CD4-positive, alpha-beta T cell (primary cell): ENCODE results near the gene RBP7. TPM values are rescaled to one million over a fixed set of nuclear protein-coding genes. Genes with fewer than 3 reads are reported as not detected.

Source experiments
- ATAC-seq: fragments of 200-7000 bp; cut with Tn5 transposase; one replicate; pipeline ENCODE4 v1.10.0; 2022; ENCODE audit warnings: mild to moderate bottlenecking; ENCODE audit not compliant: poor library complexity
- CTCF ChIA-PET: fragments of 350-600 bp; sonication (Branson Sonifier 250); formaldehyde crosslinking; loops from one replicate; lab custom pipeline; 2021; ENCODE audit warnings: antibody characterized with exemption, inconsistent platforms; lab: Charles Lee
- POLR2A ChIA-PET: fragments of 350-600 bp; sonication (Branson Sonifier 250); formaldehyde crosslinking; loops from one replicate; lab custom pipeline; 2021; ENCODE audit warnings: antibody characterized with exemption, inconsistent platforms; lab: Charles Lee
- DNase-seq, 14 experiments: peaks; one replicate each; pipeline ENCODE4 v3.0.0-alpha.2; 2013 to 2020; ENCODE audit warnings: mixed read lengths in 2 of 14
- H3K27ac ChIP-seq, 2 donors: one replicate each; pipeline versions ENCODE4 v1.5.1 to v1.7.0; 2013; ENCODE audit warnings: low read length in 2 of 2, low read depth in 1 of 2, mild to moderate bottlenecking in 1 of 2
- H3K27me3 ChIP-seq, 2 experiments: 1 replicate in 1 of 2; 2 replicates in 1 of 2; pipeline versions ENCODE4 v1.6.1 to v1.7.0; 2013; ENCODE audit warnings: low read length in 2 of 2, control low read depth in 1 of 2, mild to moderate bottlenecking in 1 of 2, moderate library complexity in 1 of 2; ENCODE audit not compliant: insufficient read depth in 2 of 2, control insufficient read depth in 1 of 2
- H3K36me3 ChIP-seq: one replicate; pipeline ENCODE4 v1.6.1; 2013; ENCODE audit warnings: low read length, control low read depth; ENCODE audit not compliant: insufficient read depth
- H3K4me1 ChIP-seq: one replicate; pipeline ENCODE4 v1.6.1; 2013; ENCODE audit warnings: low read length, control low read depth; ENCODE audit not compliant: insufficient read depth
- H3K4me3 ChIP-seq: one replicate; pipeline ENCODE4 v1.5.1; 2013; ENCODE audit warnings: mild to moderate bottlenecking, low read length, moderate library complexity
- H3K9me3 ChIP-seq, 2 experiments: 1 replicate in 1 of 2; 2 replicates in 1 of 2; pipeline versions ENCODE4 v1.6.1 to v1.7.0; 2013; ENCODE audit warnings: low read length in 2 of 2, mild to moderate bottlenecking in 2 of 2, control low read depth in 1 of 2, moderate library complexity in 1 of 2; ENCODE audit not compliant: control insufficient read depth in 1 of 2, insufficient read depth in 1 of 2
- H3K27ac Mint-ChIP-seq: one replicate; pipeline ENCODE4 v1.8.0; 2020; ENCODE audit warnings: mixed read lengths
- H3K27me3 Mint-ChIP-seq: one replicate; pipeline ENCODE4 v1.8.0; 2021; ENCODE audit warnings: mixed read lengths
- H3K36me3 Mint-ChIP-seq: one replicate; pipeline ENCODE4 v1.8.0; 2021; ENCODE audit warnings: low read depth, mixed read lengths
- H3K4me1 Mint-ChIP-seq: one replicate; pipeline ENCODE4 v1.8.0; 2021; ENCODE audit warnings: low read depth, mixed read lengths
- H3K4me3 Mint-ChIP-seq: one replicate; pipeline ENCODE4 v1.8.0; 2020; ENCODE audit warnings: mild to moderate bottlenecking, mixed read lengths
- H3K9me3 Mint-ChIP-seq: one replicate; pipeline ENCODE4 v1.8.0; 2020; ENCODE audit warnings: mixed read lengths
- intact Hi-C, 2 experiments: fragments of 100-400 bp; cut with DNase I in 1 of 2; cut with micrococcal nuclease in 1 of 2; formaldehyde crosslinking; loops; one replicate each; pipeline versions ENCODE4 v1.15.1 to v1.9.0; 2023 to 2025; cut with DNase I, micrococcal nuclease
- total RNA-seq, 174 experiments: library from RNA in 2 of 174; stranded (reverse) in 2 of 174; gene quantifications; one replicate each; pipeline ENCODE4 v1.2.3 and lab custom pipeline; 2021 to 2026
- TF ChIP-seq, protein P1 (sequence below): fragments of 200-600 bp; IDR thresholded peaks from one replicate; pipeline ENCODE4 v1.8.0; 2022; ENCODE audit warnings: antibody characterized with exemption, mild to moderate bottlenecking

Gene RBP7
- total RNA-seq, 2 experiments from 2014 or later = 0.70 TPM; not detected in 1

DNA sequence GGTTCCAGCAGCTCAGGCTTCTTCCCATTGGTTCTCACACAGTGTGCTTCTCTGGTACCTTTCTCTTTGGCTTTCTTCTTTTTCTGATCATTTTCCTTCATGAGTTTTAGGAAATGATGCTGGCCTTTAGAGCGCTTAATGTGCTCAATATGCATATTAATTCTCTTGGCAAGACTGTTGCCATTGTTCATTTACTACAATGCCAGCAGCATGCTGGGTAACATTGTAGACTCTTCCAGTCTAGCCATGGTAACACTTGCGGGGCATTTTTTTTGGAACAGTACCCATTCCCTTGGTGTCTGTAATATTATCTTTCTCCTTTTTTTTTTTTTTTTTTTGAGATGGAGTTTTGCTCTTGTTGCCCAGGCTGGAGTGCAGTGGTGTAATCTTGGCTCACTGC, 57.4 kb downstream of the RBP7 start:
- CTCF ChIA-PET = no interaction called here
- Mint-ChIP-seq H3K27me3 (no peaks in the 10 kb centered on the region), H3K4me1 (peaks cover 28% of the 10 kb centered on the region), H3K4me3 (no peak overlapping the region), H3K27ac (no peak overlapping the region), H3K36me3 (peaks cover 58% of the 10 kb centered on the region), H3K9me3 (no peaks in the 10 kb centered on the region)
- TF ChIP-seq, protein P1, sequence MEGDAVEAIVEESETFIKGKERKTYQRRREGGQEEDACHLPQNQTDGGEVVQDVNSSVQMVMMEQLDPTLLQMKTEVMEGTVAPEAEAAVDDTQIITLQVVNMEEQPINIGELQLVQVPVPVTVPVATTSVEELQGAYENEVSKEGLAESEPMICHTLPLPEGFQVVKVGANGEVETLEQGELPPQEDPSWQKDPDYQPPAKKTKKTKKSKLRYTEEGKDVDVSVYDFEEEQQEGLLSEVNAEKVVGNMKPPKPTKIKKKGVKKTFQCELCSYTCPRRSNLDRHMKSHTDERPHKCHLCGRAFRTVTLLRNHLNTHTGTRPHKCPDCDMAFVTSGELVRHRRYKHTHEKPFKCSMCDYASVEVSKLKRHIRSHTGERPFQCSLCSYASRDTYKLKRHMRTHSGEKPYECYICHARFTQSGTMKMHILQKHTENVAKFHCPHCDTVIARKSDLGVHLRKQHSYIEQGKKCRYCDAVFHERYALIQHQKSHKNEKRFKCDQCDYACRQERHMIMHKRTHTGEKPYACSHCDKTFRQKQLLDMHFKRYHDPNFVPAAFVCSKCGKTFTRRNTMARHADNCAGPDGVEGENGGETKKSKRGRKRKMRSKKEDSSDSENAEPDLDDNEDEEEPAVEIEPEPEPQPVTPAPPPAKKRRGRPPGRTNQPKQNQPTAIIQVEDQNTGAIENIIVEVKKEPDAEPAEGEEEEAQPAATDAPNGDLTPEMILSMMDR = no peak
- ATAC-seq (no peak), DNase-seq (no peak)
- no peaks in the 10 kb centered on the region for H3K4me1 ChIP-seq
- intact Hi-C loops = no loop called here
- no peak overlapping the region for H3K4me3 ChIP-seq
- no peaks in the 10 kb centered on the region for H3K27me3 ChIP-seq
- POLR2A ChIA-PET = no interaction called here
- H3K36me3 ChIP-seq = peaks cover 33% of the 10 kb centered on the region
- H3K9me3 ChIP-seq = no peaks in the 10 kb centered on the region
- H3K27ac ChIP-seq = no peak overlapping the region

DNA sequence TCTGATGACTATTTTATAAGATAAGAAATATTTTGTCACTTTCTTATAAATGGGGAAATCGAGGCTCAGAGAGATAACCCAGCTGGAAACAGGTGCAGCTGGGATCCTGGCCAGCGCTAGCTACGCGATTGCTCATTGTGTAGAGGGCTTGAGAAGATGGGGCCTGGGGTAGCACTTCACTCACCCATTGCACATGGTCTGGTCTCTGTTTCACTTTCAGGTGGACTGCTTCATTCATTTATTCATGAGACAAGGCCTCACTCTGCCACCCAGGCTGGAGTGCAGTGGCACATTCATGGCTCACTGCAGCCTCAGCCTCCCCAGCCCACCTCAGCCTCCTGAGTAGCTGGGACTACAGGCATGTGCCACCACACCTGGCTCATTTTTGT, 59.6 kb downstream of the RBP7 start:
- no peak for ATAC-seq
- H3K9me3 Mint-ChIP-seq = no peaks in the 10 kb centered on the region
- peaks cover 45% of the 10 kb centered on the region for H3K36me3 Mint-ChIP-seq

DNA sequence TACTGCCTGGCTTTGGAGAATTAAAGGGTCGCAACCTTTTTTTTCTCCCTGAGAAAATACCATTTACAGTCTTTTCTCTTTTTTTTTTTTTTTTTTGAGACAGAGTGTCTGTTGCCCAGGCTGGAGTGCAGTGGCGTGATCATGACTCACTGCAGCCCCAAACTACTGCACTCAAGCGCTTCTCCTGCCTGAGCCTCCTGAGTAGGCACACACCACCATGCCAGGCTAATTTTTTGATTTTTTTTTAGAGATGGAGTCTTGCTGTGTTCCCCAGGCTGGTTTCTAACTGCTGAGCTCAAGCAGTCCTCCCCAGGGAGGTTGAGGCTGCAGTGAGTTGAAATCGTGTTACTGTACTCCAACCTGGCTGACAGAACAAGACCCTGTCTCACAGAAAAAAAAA, 60.3 kb downstream of the RBP7 start:
- Histone ChIP-seq H3K27me3 (no peaks in the 10 kb centered on the region), H3K27ac (no peak overlapping the region), H3K36me3 (peaks cover 23% of the 10 kb centered on the region), H3K4me1 (no peaks in the 10 kb centered on the region), H3K4me3 (no peak overlapping the region), H3K9me3 (no peaks in the 10 kb centered on the region)
- no peaks in the 10 kb centered on the region for H3K27me3 Mint-ChIP-seq
- peaks cover 17% of the 10 kb centered on the region for H3K4me1 Mint-ChIP-seq
- ChIA-PET CTCF (no interaction called here), POLR2A (no interaction called here)
- no peak overlapping the region for H3K4me3 Mint-ChIP-seq
- H3K36me3 Mint-ChIP-seq = peaks cover 37% of the 10 kb centered on the region
- ATAC-seq = no peak
- intact Hi-C loops = no loop called here
- H3K27ac Mint-ChIP-seq = no peak overlapping the region
- DNase-seq = no peak
- no peaks in the 10 kb centered on the region for H3K9me3 Mint-ChIP-seq
- TF ChIP-seq, protein P1 = no peak

More for the DNA sequence above, 59.6 kb downstream of the RBP7 start:
- Histone ChIP-seq H3K36me3 (peaks cover 23% of the 10 kb centered on the region), H3K4me3 (no peak overlapping the region), H3K9me3 (no peaks in the 10 kb centered on the region), H3K27ac (no peak overlapping the region), H3K4me1 (no peaks in the 10 kb centered on the region), H3K27me3 (no peaks in the 10 kb centered on the region)
- Mint-ChIP-seq H3K27ac (no peak overlapping the region), H3K4me1 (peaks cover 25% of the 10 kb centered on the region), H3K4me3 (no peak overlapping the region), H3K27me3 (no peaks in the 10 kb centered on the region)
- POLR2A ChIA-PET = no interaction called here
- intact Hi-C loops = no loop called here
- DNase-seq = no peak
- TF ChIP-seq, protein P1 = no peak
- CTCF ChIA-PET = no interaction called here
